Raji (cell line): ENCODE data around the gene ADGRG2.

Experiments used
- POLR2A ChIP-seq: IDR thresholded peaks from 2 replicates; pipeline ENCODE4 v1.6.1; 2011; ENCODE audit warnings: low read depth, low read length, control low read depth; ENCODE audit not compliant: insufficient read depth

The ADGRG2 gene

DNA sequence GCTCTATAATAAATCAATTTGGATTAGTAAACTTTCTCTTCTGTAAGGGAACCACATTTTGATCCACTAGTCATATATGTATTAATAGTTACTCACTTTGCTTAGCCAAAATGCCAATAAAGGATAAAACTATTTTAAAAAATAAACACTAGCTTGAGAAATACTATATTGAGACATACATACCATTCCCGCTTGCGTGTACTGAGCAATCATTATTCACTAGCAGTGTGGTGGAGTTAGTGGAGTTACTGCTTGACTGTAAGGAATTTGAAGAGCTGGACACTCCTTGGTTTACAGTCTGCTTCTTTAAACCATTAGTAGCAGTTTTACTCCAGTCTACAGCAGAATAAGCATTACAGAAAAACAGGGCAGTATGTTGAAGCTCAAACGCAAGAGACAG is 127.6 kb downstream of the ADGRG2 start:
- no peak for TF ChIP-seq POLR2A

DNA sequence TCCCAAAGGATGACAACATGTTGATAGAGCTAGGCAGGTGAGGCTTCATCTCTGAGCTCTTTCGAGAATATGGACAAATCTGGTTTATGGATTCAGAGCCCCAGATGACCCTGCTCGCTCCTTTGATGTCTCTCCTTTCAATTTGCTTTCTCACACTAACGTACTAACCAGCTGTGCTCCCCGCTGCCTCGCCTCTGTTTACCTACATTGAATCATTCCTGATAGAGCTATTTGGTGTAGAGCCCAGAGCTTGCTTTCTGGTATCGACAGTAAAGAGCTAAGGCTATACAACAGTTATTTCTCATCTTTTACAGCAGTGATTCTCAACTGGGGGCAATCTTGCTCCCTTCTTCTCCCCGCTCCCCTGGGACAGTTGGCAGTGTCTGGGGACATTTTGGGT is 129.4 kb downstream of the ADGRG2 start:
- no peak for TF ChIP-seq POLR2A

DNA sequence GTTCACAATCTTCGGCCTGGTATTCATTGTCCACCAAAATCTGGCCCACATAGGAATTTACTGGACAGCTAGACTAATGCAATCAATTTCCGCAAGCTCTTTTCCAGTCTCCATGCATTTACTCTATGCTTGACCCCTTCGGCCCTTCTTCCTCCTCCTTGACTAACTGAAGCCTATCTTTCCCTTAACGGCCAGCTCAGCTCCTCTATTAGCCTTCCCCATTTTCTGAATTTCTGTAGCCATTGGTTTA is 137.2 kb downstream of the ADGRG2 start:
- no peak for TF ChIP-seq POLR2A

DNA sequence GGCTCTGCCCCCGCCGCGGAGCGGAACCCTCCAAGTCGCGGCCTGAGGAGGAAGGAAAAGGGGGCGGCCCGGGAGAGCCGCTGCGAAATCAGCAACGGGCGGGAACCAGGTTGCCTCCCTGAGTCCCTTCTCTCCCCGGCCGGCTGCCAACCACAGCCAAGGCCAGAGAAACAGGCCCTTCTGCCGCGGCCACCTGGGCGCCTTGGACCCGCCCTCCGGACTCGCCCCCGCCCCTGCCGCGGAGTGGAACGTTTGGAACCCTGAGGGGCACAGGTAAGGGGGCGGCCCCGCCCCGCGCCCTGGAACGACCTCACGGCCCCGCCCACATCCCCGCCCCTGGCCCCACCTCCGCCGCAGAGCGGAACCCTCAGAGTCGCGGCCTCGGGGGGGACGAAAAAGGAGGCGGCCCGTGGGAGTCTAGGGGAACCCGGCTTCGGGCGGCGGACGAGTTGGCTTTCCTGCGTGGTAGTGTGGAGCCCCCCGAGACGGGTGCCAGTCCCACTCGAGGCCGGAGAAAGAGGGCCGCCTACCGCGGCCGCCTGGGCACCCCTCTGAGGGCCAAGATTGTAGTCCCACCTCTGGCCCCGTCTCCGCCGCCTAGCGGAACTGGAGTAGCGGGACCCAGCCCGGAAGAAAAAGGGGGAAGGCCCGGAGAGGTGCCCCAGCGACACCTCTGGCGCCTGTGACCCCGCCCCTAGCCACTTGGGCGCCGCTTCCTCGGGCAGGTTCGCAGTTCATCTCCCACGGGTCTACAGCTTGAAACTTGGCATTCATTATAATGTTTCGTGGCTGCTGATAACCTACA is 137.7 kb downstream of the ADGRG2 start:
- peak; percentile 80 for TF ChIP-seq POLR2A

DNA sequence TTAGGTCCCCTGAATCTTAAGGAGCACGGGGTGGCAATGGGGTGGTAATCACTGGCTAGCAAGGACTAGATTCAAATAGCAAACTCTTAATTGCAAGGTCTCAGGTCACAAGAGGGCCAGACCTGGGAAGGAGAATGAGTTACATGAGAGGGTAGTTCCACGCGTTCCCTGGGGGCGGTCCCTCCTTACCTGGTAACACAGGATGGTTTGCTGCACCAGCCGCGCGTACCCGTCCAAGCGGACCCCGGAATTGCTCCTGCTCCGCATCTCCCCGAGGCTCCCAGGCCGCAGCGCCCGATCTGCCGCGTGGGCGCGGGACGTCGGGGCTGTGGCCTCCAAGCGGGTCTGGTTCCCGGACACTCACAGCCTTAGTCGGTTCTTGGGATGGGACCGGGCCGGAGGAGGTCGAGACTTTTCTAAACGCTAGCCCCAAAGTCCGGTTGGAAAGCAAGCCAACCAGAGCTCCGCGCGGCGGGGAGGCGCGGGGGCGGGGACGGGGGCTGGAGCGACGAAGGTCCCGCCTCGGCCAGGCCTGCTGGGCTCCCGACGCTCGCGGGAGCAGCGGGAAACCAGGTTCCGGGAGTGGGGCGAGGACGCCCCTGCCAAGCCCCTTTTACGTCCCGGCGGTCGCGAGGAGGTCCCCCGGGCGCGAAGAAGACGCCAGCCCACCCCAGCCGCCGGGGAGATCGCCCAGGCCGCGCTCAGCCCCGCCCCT is 138.4 kb downstream of the ADGRG2 start, which contains the start of gene PHKA2:
Gene PHKA2, minus strand, starts transcription at position 449 of the 715 bp plus-strand sequence. Its CDS starts 182 bp downstream, at position 267.
- peak; percentile 27; the same call in 1 of the 2 replicates for TF ChIP-seq POLR2A

DNA sequence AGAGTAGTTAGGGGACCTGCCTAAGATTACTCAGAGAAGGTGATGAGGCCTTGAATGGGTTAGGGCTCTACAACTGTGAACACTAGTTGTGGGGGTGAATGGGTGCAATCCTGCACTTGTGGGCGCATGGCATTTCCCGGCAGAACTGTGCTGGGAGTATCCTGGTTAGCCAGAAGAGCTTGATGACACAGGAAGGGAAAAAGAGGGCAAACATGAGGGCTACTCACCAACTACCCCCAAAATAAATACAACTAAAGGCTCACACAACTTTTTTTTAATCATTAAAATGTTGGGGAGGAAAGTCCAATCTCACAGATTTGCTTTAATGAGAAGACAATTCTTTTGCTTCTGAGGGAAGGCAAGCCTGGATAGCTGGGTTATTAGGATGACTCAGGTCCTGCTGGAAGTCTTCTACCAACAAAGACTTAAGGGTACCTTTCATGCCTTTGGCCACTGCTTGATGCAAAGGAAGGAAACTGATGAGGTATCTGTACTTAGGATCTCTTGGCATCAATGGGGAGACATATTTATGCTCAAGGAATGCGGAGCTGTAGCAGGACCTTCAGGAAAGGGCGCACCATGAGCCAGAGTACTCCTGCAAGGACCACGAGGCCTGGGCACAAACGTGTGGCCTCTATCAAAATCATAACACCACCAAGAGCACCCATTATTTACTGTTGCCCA is 141.0 kb downstream of the ADGRG2 start:
- no peak for TF ChIP-seq POLR2A

DNA sequence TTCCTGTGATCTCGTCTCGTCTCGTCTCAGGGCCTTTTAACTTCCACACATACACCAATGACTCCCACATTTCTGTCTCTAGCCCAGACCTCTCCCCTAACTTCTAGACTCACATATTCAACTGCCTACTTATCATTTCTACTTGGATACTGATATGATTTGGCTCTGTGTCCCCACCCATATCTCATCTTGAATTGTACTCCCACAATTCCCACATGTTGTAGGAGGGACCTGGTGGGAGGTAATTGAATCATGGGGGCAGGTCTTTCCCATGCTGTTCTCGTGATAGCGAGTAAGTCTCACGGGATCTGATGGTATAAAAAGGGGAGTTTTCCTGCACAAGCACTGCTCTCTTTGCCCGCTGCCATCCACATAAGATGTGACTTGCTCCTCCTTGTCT is 147.3 kb downstream of the ADGRG2 start:
- no peak for TF ChIP-seq POLR2A

DNA sequence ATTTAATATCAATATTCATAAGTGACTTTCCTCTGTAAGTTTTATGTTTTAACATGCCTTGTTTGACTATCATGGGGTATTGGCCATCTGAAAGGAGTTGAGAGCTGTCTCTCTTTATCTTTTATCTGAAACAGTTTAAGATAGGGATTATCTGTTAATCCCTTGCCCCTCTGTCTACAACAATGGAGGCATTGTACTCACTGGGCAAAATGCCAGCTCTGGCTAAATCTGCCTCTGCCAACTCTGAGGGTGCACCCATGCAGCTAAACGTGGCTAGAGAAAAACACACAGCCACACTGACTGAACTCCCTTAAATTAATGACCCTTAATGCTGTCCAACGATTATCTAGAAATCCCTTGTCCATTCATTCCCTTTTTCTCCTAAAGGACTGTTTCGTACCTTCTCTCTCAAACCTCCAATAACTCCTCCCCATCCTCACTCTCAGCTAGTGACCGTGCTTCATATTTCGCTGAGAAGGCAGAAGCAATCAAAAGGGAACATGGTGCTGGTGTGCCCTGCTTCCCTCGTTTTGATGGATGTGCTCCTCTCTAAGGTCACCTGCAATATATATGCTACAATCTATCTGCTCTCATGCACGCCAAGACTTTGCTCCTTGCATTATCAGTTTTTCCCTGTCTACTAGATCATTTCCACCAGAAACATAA is 148.6 kb downstream of the ADGRG2 start:
- no peak for TF ChIP-seq POLR2A

DNA sequence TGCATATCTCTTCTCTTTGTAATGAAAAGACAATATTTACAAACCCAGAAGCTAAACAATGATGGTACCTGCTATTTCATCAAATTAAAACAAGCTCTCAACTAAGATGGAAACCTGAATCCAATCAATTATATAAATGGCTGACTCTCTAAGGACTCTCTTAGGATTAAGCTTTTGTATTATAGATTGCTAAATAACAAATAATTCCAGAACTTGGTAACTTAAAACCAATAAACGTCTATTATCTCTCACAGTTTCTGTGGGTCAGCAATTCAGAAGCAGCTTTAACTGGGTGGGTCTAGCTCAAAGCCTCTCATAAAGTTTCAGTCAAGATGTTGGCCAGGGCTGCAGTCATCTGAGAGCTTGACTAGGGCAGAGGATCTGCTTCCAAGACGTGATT is 150.8 kb downstream of the ADGRG2 start:
- no peak for TF ChIP-seq POLR2A

DNA sequence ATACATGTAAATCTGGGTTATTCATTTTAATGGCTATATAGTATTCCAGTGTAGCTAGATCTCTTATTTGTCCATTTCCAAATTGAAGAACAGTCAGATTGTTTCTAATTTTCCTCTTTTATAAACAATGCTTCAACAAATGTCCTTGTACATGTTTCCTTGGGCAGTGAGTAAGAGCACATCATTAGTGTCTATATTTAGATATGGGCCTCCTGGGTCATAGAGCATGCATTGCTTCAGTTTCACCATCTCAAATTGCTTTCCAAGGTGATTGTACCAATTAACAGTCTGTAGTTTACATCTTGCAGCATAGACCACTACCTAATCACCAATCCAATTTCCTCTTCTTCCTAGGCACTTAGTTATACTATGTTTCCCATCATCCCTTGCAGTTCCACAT is 151.8 kb downstream of the ADGRG2 start:
- TF ChIP-seq POLR2A = no peak

DNA sequence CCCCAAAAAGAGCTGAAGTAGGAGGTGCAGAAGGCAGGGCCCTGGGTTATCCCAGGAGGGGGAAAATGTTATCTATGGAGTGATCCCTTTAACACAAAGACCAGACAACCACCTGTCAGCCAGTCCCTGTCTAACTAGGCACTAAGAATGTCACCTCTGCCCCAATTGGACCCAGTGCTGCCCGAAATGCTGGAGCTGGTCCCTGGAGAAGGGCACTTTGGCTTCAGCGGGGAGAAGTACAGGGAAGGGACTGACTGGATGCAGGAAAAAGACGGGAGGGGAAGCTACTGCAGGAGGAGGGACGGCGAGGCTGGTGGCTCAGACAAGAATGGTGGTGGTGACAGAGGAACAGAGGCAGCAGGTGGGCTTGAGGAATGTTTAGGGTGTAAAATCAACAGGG is 155.6 kb downstream of the ADGRG2 start:
- TF ChIP-seq POLR2A = no peak

DNA sequence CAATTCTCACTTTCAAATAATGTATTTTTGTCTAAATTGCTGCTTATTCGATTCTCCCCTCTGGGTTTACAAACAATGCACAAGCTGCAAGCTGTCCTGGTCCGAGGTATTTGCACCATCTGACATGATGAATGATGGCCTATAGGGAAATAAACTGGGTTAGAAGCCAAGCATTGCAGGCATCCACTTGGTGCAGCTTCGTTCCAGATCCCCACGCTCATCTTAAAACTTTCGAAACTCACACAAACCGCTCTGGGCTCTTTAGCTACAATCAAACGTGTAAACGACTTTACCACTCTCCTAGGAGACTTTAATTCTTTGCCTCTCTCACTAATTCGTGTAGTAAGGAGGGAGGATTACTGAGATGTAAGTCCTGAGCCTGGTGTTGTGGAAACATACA is 157.4 kb downstream of the ADGRG2 start:
- no peak for TF ChIP-seq POLR2A

DNA sequence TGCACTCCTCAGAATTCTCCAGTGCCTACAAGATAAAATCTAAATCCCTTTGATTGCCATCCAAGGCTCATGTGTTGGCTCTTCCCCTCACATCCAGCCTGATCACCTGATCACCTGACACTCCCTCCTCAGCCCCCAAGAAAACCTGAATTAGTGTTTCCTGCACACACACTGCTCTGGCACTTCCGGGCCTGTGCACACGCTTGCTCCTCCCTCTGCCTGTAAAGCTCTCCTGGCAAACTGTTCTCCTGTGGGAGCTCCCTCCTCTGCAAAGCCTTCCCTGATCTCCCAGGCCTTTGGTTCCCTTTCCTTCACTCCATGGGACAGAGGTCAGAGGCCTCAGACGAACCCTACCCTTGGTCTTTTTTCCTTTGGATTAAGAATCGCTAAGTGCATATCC is 158.2 kb downstream of the ADGRG2 start:
- no peak for TF ChIP-seq POLR2A

DNA sequence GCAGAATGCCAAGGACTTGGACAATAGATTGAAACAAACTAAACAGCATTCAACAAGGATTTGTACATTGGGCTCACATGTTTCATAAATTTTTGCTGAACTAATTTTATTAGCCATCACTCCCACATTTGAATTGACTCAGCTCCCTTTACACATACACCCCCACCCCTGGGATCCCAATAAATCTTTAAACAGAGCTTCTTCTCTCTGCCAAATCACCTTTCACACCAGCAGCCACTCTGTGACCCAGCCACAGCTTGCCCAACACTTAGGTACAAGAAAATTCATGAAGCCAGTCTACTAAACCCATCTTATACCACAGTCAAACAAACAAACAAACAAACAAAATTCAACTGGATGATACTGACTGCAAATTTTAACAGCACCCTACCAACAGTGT is 159.9 kb downstream of the ADGRG2 start:
- no peak for TF ChIP-seq POLR2A

DNA sequence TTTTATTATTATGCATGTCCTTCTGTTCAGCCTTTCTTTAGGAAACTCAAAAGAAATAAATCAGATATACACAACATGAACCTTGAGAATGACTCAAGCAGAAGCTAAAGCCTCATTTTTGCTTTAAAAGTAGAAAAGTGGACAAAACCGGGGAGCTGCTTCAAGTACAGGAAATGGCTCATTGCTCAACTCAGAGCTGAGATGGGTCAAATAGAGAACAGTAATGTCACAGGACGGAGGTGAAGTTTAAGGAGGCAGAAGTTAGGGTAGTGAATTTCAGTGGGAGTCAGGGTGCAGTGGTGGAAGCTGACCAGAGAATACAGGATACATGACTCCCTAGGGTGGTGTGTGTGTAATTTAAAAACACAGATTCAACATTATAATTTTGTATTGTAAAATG is 160.6 kb downstream of the ADGRG2 start:
- TF ChIP-seq POLR2A = no peak

DNA sequence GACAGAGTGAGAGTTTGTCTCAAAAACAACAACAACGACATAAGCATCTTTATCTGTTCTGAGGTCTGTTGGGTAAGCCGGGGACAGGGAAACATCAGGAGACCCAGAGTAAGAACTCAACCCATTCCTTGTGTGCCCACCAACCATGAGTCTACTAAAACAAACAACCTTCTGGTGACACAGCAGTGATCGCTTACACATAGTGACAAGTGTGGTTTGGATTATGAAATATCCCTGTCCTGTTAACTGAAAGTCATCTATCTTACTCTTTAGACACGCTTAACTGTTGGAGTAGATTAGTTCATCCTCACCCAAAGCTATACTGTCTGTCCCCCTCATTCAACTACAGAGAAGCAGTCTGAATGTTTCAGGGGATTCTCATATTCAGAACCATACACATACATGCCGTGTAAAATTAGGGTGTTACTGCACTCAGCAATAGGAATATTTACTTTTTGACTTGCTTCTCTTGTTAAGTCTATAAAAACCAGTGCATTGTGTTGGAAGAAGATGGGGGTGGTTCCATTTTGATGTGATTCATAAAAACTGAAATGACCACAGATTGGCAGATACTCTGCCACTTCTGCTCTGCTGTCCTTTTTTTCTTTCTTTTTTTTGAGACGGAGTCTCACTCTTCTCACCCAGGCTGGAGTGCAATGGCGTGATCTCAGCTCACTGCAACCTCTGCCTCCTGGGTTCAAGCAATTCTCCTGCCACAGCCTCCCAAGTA is 165.8 kb downstream of the ADGRG2 start:
- no peak for TF ChIP-seq POLR2A

DNA sequence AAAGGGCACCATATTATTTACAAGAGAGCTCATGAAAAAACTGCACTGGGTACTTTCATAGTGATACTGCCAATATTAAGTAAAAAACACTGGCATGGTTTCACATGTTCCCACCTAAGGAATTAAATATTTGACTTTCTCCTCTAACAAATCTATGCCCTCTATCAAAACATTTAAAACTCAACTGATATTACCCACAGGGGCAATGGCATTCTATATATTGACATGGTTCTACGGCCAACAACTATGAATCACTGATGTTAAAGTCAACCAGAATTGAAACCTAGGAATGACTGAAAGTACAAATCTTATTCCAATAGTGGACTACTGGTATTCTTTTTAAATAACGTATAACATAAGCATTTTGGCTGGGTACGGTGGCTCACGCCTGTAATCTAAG is 166.6 kb downstream of the ADGRG2 start:
- no peak for TF ChIP-seq POLR2A
